ENCODE results near the gene LBX1. TPM values are rescaled to one million over a fixed set of nuclear protein-coding genes. Genes with fewer than 3 reads are reported as not detected.

Gene LBX1
- total RNA-seq, 3 donors from 2014 or later (not counting 1 experiment from before 2014, with no cell fraction given): not detected

DNA sequence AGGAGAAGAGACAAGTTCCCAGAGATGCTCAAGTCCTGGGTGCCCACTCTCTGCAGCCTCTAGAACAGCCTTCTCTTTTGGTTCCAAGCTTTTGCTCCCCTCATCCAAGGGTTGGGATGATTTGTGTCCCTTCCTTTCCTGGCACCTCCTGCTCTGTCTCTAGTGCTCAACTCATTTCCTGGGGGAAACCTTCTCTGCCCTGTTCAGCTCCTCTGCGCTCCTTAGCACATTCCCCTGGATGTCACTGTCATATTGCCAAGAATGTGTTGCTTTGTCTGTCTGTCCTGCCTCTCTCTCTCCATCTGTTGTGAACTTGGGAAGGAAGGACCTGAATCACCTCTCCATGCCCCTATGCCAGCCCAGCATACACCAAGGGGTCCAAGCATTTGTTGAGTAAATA is 5.1 kb upstream of the LBX1 start:
- Histone ChIP-seq H3K27me3 (ENCODE audit: control insufficient read depth, insufficient read depth, low read length) (peaks cover 79% of the 10 kb centered on the region), H3K27ac (ENCODE audit: low read length) (no peak overlapping the region), H3K4me1 (ENCODE audit: control insufficient read depth, insufficient read depth, low read length) (peaks cover 26% of the 10 kb centered on the region), H3K9me3 (ENCODE audit: control insufficient read depth, insufficient read depth, low read length) (no peaks in the 10 kb centered on the region), H3K4me3 (ENCODE audit: low read length) (no peak overlapping the region), H3K36me3 (ENCODE audit: control insufficient read depth, insufficient read depth, low read length) (no peaks in the 10 kb centered on the region)
- 33% methylated on average over 1 of the region's 1 CpG for WGBS (ENCODE audit: insufficient coverage)
- Mint-ChIP-seq H3K36me3 (no peaks in the 10 kb centered on the region), H3K27ac (no peak overlapping the region), H3K27me3 (ENCODE audit: low read depth in 2 of 2) (peaks cover 76% of the 10 kb centered on the region in 2 donors), H3K4me3 (no peak overlapping the region), H3K4me1 (peaks cover 10 to 18% of the 10 kb centered on the region in 2 donors), H3K9me3 (no peaks in the 10 kb centered on the region)
- intact Hi-C loops (cut with micrococcal nuclease): no loop called here
- no peak for DNase-seq
- ATAC-seq: no peak
- TF ChIP-seq, protein P1, sequence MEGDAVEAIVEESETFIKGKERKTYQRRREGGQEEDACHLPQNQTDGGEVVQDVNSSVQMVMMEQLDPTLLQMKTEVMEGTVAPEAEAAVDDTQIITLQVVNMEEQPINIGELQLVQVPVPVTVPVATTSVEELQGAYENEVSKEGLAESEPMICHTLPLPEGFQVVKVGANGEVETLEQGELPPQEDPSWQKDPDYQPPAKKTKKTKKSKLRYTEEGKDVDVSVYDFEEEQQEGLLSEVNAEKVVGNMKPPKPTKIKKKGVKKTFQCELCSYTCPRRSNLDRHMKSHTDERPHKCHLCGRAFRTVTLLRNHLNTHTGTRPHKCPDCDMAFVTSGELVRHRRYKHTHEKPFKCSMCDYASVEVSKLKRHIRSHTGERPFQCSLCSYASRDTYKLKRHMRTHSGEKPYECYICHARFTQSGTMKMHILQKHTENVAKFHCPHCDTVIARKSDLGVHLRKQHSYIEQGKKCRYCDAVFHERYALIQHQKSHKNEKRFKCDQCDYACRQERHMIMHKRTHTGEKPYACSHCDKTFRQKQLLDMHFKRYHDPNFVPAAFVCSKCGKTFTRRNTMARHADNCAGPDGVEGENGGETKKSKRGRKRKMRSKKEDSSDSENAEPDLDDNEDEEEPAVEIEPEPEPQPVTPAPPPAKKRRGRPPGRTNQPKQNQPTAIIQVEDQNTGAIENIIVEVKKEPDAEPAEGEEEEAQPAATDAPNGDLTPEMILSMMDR (IDR thresholded peaks at IDR 0.05): no peak

DNA sequence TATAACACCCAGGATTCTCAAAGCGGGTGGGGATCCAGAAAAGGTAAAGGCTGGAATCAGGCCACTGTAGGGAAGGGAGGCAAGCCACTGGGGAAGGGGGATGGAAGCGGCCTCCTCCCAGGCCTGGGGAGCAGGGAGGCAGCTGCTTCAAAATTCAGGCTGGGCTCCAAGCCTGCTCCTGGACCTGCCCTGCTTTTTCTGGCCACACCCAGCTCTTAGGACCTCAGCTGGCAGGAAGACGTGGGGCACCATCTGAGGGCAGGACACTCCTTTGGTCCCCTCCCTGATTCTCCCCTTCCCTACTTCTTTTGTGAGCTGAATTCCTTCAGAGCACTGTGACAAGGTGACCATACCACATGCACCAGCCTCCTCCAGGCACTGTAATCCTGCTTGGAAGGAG is 4.6 kb upstream of the LBX1 start:
- WGBS (ENCODE audit: insufficient coverage): 16% methylated on average over 3 of the region's 3 CpGs
- Mint-ChIP-seq H3K36me3 (no peaks in the 10 kb centered on the region), H3K4me3 (no peak overlapping the region), H3K27me3 (ENCODE audit: low read depth in 2 of 2) (peaks cover 76 to 77% of the 10 kb centered on the region in 2 donors), H3K4me1 (peaks cover 10 to 23% of the 10 kb centered on the region in 2 donors), H3K27ac (no peak overlapping the region), H3K9me3 (no peaks in the 10 kb centered on the region)
- peaks cover 79% of the 10 kb centered on the region for H3K27me3 ChIP-seq (ENCODE audit: control insufficient read depth, insufficient read depth, low read length)
- intact Hi-C loops (cut with micrococcal nuclease): no loop called here
- DNase-seq: no peak
- no peak for ATAC-seq
- no peak overlapping the region for H3K4me3 ChIP-seq (ENCODE audit: low read length)
- TF ChIP-seq, protein P1 (IDR thresholded peaks at IDR 0.05): no peak
- no peaks in the 10 kb centered on the region for H3K36me3 ChIP-seq (ENCODE audit: control insufficient read depth, insufficient read depth, low read length)
- peaks cover 31% of the 10 kb centered on the region for H3K4me1 ChIP-seq (ENCODE audit: control insufficient read depth, insufficient read depth, low read length)
- no peak overlapping the region for H3K27ac ChIP-seq (ENCODE audit: low read length)
- H3K9me3 ChIP-seq (ENCODE audit: control insufficient read depth, insufficient read depth, low read length): no peaks in the 10 kb centered on the region

DNA sequence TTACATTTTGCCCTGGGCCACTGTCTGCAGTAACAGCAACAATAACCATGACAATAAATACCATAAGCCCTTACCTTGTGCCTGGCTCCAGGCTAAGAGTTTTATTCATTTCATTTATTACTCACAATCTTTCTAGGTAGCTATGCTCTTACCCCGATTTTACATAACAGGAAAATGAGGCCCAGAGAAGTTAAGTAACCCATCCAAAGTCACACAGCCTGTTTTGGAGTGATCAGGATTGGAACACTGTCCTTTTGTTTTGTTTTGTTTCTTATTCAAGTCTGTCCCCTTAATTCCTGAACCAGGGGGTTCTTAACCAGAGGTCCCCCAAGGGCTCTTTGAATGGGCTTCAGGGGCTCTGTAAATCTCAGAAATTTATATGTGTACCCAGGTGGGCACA is 4.2 kb upstream of the LBX1 start:
- no peaks in the 10 kb centered on the region for H3K9me3 Mint-ChIP-seq
- H3K4me1 Mint-ChIP-seq: peaks cover 10 to 23% of the 10 kb centered on the region in 2 donors
- TF ChIP-seq, protein P1 (IDR thresholded peaks at IDR 0.05): no peak
- H3K27ac Mint-ChIP-seq: no peak overlapping the region
- no peak for ATAC-seq
- Histone ChIP-seq H3K27ac (ENCODE audit: low read length) (no peak overlapping the region), H3K9me3 (ENCODE audit: control insufficient read depth, insufficient read depth, low read length) (no peaks in the 10 kb centered on the region), H3K27me3 (ENCODE audit: control insufficient read depth, insufficient read depth, low read length) (peaks cover 77% of the 10 kb centered on the region), H3K4me3 (ENCODE audit: low read length) (no peak overlapping the region), H3K36me3 (ENCODE audit: control insufficient read depth, insufficient read depth, low read length) (no peaks in the 10 kb centered on the region), H3K4me1 (ENCODE audit: control insufficient read depth, insufficient read depth, low read length) (peaks cover 30% of the 10 kb centered on the region)
- 63% methylated on average over 1 of the region's 1 CpG for WGBS (ENCODE audit: insufficient coverage)
- H3K36me3 Mint-ChIP-seq: no peaks in the 10 kb centered on the region
- no peak for DNase-seq
- intact Hi-C loops (cut with micrococcal nuclease): no loop called here
- H3K27me3 Mint-ChIP-seq (ENCODE audit: low read depth in 2 of 2): peaks cover 74 to 76% of the 10 kb centered on the region in 2 donors
- no peak overlapping the region for H3K4me3 Mint-ChIP-seq
